Mesenchymal stem cell (in vitro differentiated cells and primary cell): ENCODE data around the gene FARS2.
A peak's percentile ranks its signal among the peaks of the same experiment; 100 is the strongest.

ENCODE experiments used
- DNase-seq: peaks from one replicate; pipeline ENCODE4 v3.0.0-alpha.2; 2013
- H2AFZ ChIP-seq: one replicate; pipeline ENCODE4 v1.6.1; 2013; ENCODE audit warnings: low read depth, mild to moderate bottlenecking, control low read depth, inconsistent platforms, low read length, moderate library complexity
- H2AK5ac ChIP-seq: 2 replicates; pipeline ENCODE4 v1.6.1; 2013; ENCODE audit warnings: low read length, moderate library complexity, mild to moderate bottlenecking, inconsistent platforms; ENCODE audit not compliant: severe bottlenecking
- H2BK120ac ChIP-seq: one replicate; pipeline ENCODE4 v1.6.1; 2013; ENCODE audit warnings: low read depth, mild to moderate bottlenecking, inconsistent platforms, low read length, moderate library complexity
- H2BK12ac ChIP-seq, 2 experiments: one replicate each; pipeline ENCODE4 v1.6.1; 2013; ENCODE audit warnings: inconsistent platforms in 2 of 2, low read length in 2 of 2, mild to moderate bottlenecking in 2 of 2, moderate library complexity in 2 of 2, control low read depth in 1 of 2
- H2BK15ac ChIP-seq: one replicate; pipeline ENCODE4 v1.6.1; 2013; ENCODE audit warnings: mild to moderate bottlenecking, low read depth, inconsistent platforms; ENCODE audit not compliant: poor library complexity, severe bottlenecking
- H2BK5ac ChIP-seq: 2 replicates; pipeline ENCODE4 v1.6.1; 2013; ENCODE audit warnings: low read depth, mild to moderate bottlenecking, low read length, control low read depth, inconsistent platforms; ENCODE audit not compliant: poor library complexity, severe bottlenecking
- H3K14ac ChIP-seq, 2 experiments: one replicate each; pipeline ENCODE4 v1.6.1; 2013; ENCODE audit warnings: inconsistent platforms in 2 of 2, low read length in 2 of 2, control low read depth in 1 of 2, mild to moderate bottlenecking in 1 of 2, moderate library complexity in 1 of 2
- H3K18ac ChIP-seq, 2 experiments: one replicate each; pipeline ENCODE4 v1.6.1; 2013; ENCODE audit warnings: inconsistent platforms in 2 of 2, low read length in 2 of 2, control low read depth in 1 of 2, low read depth in 1 of 2, mild to moderate bottlenecking in 1 of 2
- H3K23ac ChIP-seq, 2 experiments: one replicate each; pipeline ENCODE4 v1.6.1; 2013; ENCODE audit warnings: inconsistent platforms in 2 of 2, low read length in 2 of 2, mild to moderate bottlenecking in 2 of 2, moderate library complexity in 2 of 2, control low read depth in 1 of 2
- H3K27ac ChIP-seq: 2 replicates; pipeline ENCODE4 v1.5.1; 2013; ENCODE audit warnings: mild to moderate bottlenecking, moderate library complexity, low read length, control low read depth, inconsistent platforms; ENCODE audit not compliant: poor library complexity, severe bottlenecking
- H3K27me3 ChIP-seq, 2 experiments: 2 replicates each; pipeline versions ENCODE4 v1.6.1 to v1.7.0; 2013; ENCODE audit warnings: low read length in 2 of 2, mild to moderate bottlenecking in 2 of 2, moderate library complexity in 2 of 2, control low read depth in 1 of 2, inconsistent platforms in 1 of 2; ENCODE audit not compliant: control insufficient read depth in 1 of 2, insufficient read depth in 1 of 2
- H3K36me3 ChIP-seq, 2 experiments: 2 replicates each; pipeline versions ENCODE4 v1.6.1 to v1.7.0; 2013; ENCODE audit warnings: low read length in 2 of 2, control low read depth in 1 of 2, inconsistent platforms in 1 of 2, low read depth in 1 of 2, mild to moderate bottlenecking in 1 of 2; ENCODE audit not compliant: insufficient read depth in 2 of 2, control insufficient read depth in 1 of 2
- H3K4ac ChIP-seq, 2 experiments: one replicate each; pipeline ENCODE4 v1.6.1; 2013; ENCODE audit warnings: inconsistent platforms in 2 of 2, low read length in 2 of 2, mild to moderate bottlenecking in 2 of 2, moderate library complexity in 2 of 2, control low read depth in 1 of 2, low read depth in 1 of 2
- H3K4me1 ChIP-seq: 2 replicates; pipeline ENCODE4 v1.6.1; 2013; ENCODE audit warnings: low read depth, low read length, control low read depth; ENCODE audit not compliant: control insufficient read depth, insufficient read depth
- H3K4me2 ChIP-seq: 2 replicates; pipeline ENCODE4 v1.6.1; 2013; ENCODE audit warnings: low read length, mild to moderate bottlenecking, inconsistent platforms; ENCODE audit not compliant: poor library complexity, severe bottlenecking
- H3K4me3 ChIP-seq, 2 experiments: 2 replicates each; pipeline versions ENCODE4 v1.5.1 to v1.7.0; 2013; ENCODE audit warnings: low read length in 2 of 2, mild to moderate bottlenecking in 2 of 2, control low read depth in 1 of 2, low read depth in 1 of 2; ENCODE audit not compliant: insufficient read depth in 1 of 2
- H3K79me1 ChIP-seq: replicated peaks from 2 replicates; pipeline ENCODE4 v1.6.1; 2013; ENCODE audit warnings: mild to moderate bottlenecking, control low read depth, low read length, inconsistent platforms; ENCODE audit not compliant: poor library complexity, severe bottlenecking
- H3K9ac ChIP-seq: 2 replicates; pipeline ENCODE4 v1.7.0; 2013; ENCODE audit warnings: mild to moderate bottlenecking, low read length, moderate library complexity
- H3K9me3 ChIP-seq: 2 replicates; pipeline ENCODE4 v1.7.0; 2013; ENCODE audit warnings: mild to moderate bottlenecking, low read length; ENCODE audit not compliant: control insufficient read depth
- H4K8ac ChIP-seq: one replicate; pipeline ENCODE4 v1.6.1; 2013; ENCODE audit warnings: inconsistent platforms, mild to moderate bottlenecking, low read length, moderate library complexity
- H4K91ac ChIP-seq: one replicate; pipeline ENCODE4 v1.6.1; 2013; ENCODE audit warnings: mild to moderate bottlenecking, low read length, inconsistent platforms
- WGBS: methylation state at CpG from one replicate; pipeline ENCODE4 v1.1.7; 2013; ENCODE audit warnings: mixed read lengths; 5-methylcytosine and 5-hydroxymethylcytosine counted together

The FARS2 gene

DNA sequence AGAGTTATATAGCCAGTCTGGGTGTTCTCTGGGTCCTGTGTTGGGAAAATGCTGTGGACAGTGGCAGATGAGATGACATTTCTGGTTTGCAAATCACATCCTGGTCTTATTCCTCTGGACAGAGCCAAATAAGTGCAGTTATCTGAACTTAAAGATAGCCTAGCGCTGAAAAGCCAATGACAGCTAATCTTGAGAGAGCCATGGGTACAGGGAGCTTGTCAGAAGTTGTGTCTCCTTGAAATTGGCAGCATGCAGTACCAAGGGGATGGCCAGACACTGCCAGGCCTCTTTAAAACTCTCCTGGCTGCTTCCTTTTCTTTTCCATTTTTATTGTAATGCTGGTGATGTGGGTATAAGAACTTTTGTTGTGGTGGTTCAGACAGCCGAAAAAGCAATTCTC is 362.5 kb downstream of the FARS2 start:
- Histone ChIP-seq H4K91ac (no peak overlapping the region), H2BK12ac (no peak overlapping the region), H3K27me3 (no peaks in the 10 kb centered on the region), H3K4me3 (no peak overlapping the region), H3K4ac (no peak overlapping the region), H3K9ac (no peak overlapping the region), H3K4me1 (no peaks in the 10 kb centered on the region), H3K14ac (no peak overlapping the region), H2AK5ac (no peak overlapping the region), H3K4me2 (no peak overlapping the region), H2BK120ac (no peak overlapping the region), H2BK5ac (no peak overlapping the region), H3K18ac (no peak overlapping the region), H2BK15ac (no peak overlapping the region), H2AFZ (no peak overlapping the region), H3K9me3 (no peaks in the 10 kb centered on the region), H3K79me1 (peaks cover 2% of the 10 kb centered on the region), H3K23ac (no peak overlapping the region), H4K8ac (no peak overlapping the region), H3K27ac (no peak overlapping the region), H3K36me3 (peaks cover 0 to 6% of the 10 kb centered on the region in 2 experiments)
- 94% methylated on average over 2 of the region's 2 CpGs for WGBS
- DNase-seq, result no peak

DNA sequence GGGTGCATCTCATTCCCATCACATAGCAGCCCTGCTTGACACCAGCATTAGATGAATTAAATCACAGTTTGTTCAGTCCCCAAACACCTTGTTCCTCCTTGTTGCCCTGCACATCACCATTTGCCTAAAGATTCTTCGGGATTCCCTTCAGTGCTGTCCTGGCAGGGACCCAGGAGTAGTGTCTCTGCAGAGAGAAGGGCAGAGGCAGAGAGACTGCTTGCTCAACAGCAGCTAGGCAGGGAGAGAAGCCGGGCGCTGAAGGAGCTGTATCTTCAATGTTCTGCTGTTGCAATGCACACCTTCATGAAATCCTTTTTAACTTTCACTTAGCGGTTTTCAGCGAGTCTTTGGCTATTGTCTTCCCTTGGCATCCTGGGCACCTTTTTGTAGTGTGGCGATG is 362.9 kb downstream of the FARS2 start:
- no peak overlapping the region for H2BK5ac ChIP-seq
- peaks cover 0 to 6% of the 10 kb centered on the region in 2 experiments for H3K36me3 ChIP-seq
- H3K4ac ChIP-seq, result no peak overlapping the region
- H3K4me2 ChIP-seq, result no peak overlapping the region
- no peak overlapping the region for H3K27ac ChIP-seq
- H3K4me1 ChIP-seq, result no peaks in the 10 kb centered on the region
- no peaks in the 10 kb centered on the region for H3K27me3 ChIP-seq
- H2BK120ac ChIP-seq, result no peak overlapping the region
- no peak overlapping the region for H3K4me3 ChIP-seq
- no peak overlapping the region for H3K23ac ChIP-seq
- H3K79me1 ChIP-seq, result peaks cover 2% of the 10 kb centered on the region
- H3K14ac ChIP-seq, result peak overlapping the region in 1 of 2 experiments; percentile 38
- DNase-seq, result no peak
- no peak overlapping the region for H2AK5ac ChIP-seq
- no peak overlapping the region for H3K9ac ChIP-seq
- no peak overlapping the region for H4K91ac ChIP-seq
- no peak overlapping the region for H3K18ac ChIP-seq
- no peak overlapping the region for H2AFZ ChIP-seq
- 100% methylated on average over 3 of the region's 6 CpGs for WGBS
- H2BK12ac ChIP-seq, result no peak overlapping the region
- H4K8ac ChIP-seq, result no peak overlapping the region
- no peaks in the 10 kb centered on the region for H3K9me3 ChIP-seq
- H2BK15ac ChIP-seq, result no peak overlapping the region

DNA sequence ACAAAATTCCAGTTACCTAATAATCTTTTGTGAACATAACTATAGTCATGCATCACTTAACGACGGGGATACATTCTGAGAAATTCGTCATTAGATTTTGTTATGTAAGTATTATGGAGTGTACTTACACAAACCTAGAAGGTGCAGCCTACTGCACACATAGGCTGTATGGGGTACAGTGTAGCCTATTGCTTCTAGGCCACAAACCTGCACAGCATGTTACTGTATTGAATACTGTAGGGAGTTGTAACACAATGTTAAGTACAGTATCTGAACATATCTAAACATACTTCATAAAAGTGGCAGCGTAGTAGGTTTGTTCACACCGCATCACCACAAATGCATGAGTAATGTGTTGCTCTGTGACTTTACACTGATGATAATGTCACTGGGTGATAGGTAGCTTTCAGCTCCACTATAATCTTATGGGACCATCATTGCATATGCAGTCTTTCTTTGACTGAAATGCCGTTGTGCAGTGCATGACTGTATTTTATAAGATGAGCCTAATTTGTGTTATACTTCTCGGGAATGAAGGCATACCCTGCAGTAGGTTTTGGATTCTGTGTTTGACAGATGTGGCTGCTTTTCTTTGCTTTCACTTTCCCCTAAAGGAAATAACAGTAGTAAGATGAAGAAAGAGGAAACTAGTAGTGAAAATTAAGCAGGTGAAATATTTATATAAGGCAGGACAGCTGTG is 365.6 kb downstream of the FARS2 start:
- no peaks in the 10 kb centered on the region for H3K9me3 ChIP-seq
- WGBS, result 100% methylated on average over 7 of the region's 7 CpGs
- no peak overlapping the region for H4K91ac ChIP-seq
- H3K4me2 ChIP-seq, result no peak overlapping the region
- H3K27me3 ChIP-seq, result no peaks in the 10 kb centered on the region
- H3K23ac ChIP-seq, result no peak overlapping the region
- no peak overlapping the region for H2BK5ac ChIP-seq
- no peak overlapping the region for H3K9ac ChIP-seq
- H3K4ac ChIP-seq, result no peak overlapping the region
- H3K4me3 ChIP-seq, result no peak overlapping the region
- no peak overlapping the region for H2BK120ac ChIP-seq
- peaks cover 0 to 6% of the 10 kb centered on the region in 2 experiments for H3K36me3 ChIP-seq
- H3K18ac ChIP-seq, result no peak overlapping the region
- DNase-seq, result no peak
- no peak overlapping the region for H3K27ac ChIP-seq
- no peak overlapping the region for H4K8ac ChIP-seq
- H3K14ac ChIP-seq, result no peak overlapping the region
- H3K4me1 ChIP-seq, result no peaks in the 10 kb centered on the region
- no peak overlapping the region for H2AFZ ChIP-seq
- no peak overlapping the region for H2AK5ac ChIP-seq
- no peak overlapping the region for H2BK15ac ChIP-seq
- peaks cover 2% of the 10 kb centered on the region for H3K79me1 ChIP-seq
- H2BK12ac ChIP-seq, result no peak overlapping the region

DNA sequence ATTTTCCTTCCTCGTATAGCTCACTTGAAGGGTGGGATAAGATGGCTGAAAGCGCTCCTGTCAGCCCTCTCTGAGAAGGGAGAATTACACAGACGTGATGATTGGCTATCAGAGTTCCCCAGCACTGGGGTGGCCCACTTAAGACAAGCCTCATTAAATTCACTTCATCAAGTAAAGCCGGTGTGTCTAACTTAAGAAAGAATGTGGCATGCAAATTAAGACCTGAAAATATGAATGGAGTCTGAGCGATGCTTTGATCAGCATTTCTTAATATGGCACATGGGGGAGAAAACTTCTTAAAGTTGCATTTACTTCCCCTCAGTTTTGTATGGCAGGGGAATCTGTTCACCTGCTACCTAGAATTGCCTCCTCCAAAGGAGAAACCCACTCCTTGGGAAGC is 369.3 kb downstream of the FARS2 start:
- no peaks in the 10 kb centered on the region for H3K27me3 ChIP-seq
- no peaks in the 10 kb centered on the region for H3K9me3 ChIP-seq
- peaks cover 0 to 6% of the 10 kb centered on the region in 2 experiments for H3K36me3 ChIP-seq
- no peak overlapping the region for H3K9ac ChIP-seq
- H4K91ac ChIP-seq, result no peak overlapping the region
- no peak overlapping the region for H3K18ac ChIP-seq
- no peaks in the 10 kb centered on the region for H3K4me1 ChIP-seq
- no peak overlapping the region for H2AFZ ChIP-seq
- no peak overlapping the region for H3K14ac ChIP-seq
- no peak for DNase-seq
- no peak overlapping the region for H2BK12ac ChIP-seq
- no peak overlapping the region for H3K4ac ChIP-seq
- H3K4me2 ChIP-seq, result no peak overlapping the region
- no peak overlapping the region for H2BK120ac ChIP-seq
- H2AK5ac ChIP-seq, result no peak overlapping the region
- H4K8ac ChIP-seq, result no peak overlapping the region
- WGBS, result 95% methylated on average over 4 of the region's 5 CpGs
- H3K79me1 ChIP-seq, result peaks cover 2% of the 10 kb centered on the region
- no peak overlapping the region for H3K4me3 ChIP-seq
- no peak overlapping the region for H2BK15ac ChIP-seq
- H3K23ac ChIP-seq, result no peak overlapping the region
- H3K27ac ChIP-seq, result no peak overlapping the region
- no peak overlapping the region for H2BK5ac ChIP-seq
